IPS-NIHi7 (cell line): ENCODE results near the gene KLHDC7B.

Experiments
- DNase-seq: peaks from one replicate; pipeline ENCODE4 v3.0.0; 2012; ENCODE audit warnings: mixed read lengths; ENCODE audit errors: extremely low spot score

The KLHDC7B gene

GRCh38 chr22:50548040-50548920, 2.6 kb downstream of the KLHDC7B start:
- DNase-seq, result no peak

GRCh38 chr22:50548921-50549790, 3.5 kb downstream of the KLHDC7B start:
- DNase-seq, result no peak

DNA sequence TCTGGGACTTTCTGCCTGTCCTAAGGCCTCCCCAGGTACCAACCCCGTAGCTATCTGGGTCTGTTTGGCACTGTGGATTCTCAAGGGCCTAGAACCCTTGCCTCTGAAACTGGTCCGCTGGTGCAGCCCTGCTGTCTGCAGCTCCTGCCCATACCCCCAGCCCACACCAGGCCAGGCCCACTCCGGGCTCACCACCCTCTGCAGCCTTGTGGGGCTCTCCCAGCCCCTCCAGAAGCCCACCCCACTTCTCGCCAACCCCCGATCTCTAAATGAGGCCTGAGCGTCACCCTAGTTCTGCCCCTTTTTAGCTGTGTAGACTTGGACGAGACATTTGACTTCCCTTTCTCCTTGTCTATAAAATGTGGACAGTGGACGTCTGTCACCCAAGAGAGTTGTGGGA, 4.7 kb downstream of the KLHDC7B start:
- no peak for DNase-seq

GRCh38 chr22:50551160-50551752, 5.6 kb downstream of the KLHDC7B start:
- no peak for DNase-seq

GRCh38 chr22:50553310-50553709, 7.6 kb downstream of the KLHDC7B start:
- no peak for DNase-seq

GRCh38 chr22:50556703-50557102, 11.0 kb downstream of the KLHDC7B start:
- DNase-seq, result no peak

- no peak for DNase-seq
These were observed 14.3 kb downstream of the KLHDC7B start for GRCh38 chr22:50560034-50560433.

GRCh38 chr22:50561401-50562358, 16.0 kb downstream of the KLHDC7B start:
- no peak for DNase-seq

DNA sequence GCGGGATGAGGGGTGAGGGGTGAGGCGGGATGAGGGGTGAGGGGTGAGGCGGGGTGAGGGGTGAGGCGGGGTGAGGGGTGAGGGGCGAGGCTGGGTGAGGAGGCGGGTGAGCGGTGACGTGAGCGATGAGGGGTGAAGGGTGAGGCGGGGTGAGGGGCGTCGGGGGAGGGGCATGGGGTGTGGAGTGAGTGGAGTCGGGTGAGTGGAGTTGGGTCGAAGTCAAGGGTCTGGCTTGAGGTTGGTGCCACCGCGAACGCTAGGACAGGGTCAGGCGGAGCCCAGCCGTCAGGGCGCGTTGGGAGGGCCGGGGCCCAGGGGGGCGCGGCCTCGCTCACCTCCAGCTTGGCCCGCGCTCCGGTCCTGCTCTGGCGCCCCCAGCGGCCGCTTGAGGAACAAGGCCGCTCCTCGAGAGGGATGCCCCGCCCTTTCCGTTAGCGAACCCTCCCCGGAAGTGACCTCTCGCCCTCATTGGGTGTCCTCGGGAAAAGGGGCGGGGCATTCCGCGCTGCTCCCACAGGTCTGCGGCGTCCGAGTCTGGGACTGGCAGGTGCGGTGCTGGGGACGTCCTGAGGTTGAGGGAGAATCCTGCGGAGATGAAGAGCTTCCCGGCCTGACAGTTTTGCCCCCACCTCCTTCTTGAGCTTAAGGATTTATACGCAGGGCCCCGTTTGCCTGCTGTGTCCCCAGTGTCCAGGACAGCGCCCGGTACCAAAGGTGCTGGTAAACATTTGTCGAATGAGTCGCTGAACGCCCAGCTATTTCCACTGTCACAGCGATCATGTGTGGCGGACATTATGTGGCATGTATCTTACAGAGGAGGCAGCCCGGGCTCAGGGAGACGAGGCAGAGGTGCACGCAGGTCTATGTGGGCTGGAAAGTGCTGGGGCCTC, 17.1 kb downstream of the KLHDC7B start, which contains the start of gene SYCE3:
Gene SYCE3 (minus strand): TSS at position 397 of the 890 bp plus-strand sequence. CDS start 6,514 bp downstream, outside the sequence.
- peak; percentile 97 for DNase-seq

- no peak for DNase-seq
These were observed 17.9 kb downstream of the KLHDC7B start for GRCh38 chr22:50563413-50564160.

GRCh38 chr22:50564289-50564688, 18.6 kb downstream of the KLHDC7B start:
- no peak for DNase-seq

DNA sequence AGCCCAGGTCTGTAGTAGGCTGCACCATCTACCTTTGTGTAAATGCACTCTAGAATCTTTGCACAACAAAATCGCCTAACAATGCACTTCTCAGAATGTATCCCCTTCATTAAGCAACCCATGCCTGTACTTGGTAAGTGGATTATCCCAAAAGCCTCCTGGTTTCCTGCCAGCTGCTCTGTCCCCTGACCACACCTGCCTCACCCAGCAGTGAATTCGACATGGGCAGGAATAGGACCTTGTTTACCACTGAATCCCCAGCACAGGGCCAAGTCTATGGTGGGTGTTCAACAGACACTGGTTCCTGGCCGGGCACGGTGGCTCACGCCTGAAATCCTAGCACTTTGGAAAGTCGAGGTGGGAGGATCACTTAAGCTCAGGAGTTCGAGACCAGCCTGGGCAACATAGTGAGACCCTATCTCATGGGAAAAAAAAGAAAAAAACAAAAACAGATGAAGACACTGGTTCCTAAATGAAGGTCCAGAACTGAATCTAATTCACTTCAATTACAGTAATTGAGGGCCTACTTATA, 22.1 kb downstream of the KLHDC7B start:
- DNase-seq, result no peak

DNA sequence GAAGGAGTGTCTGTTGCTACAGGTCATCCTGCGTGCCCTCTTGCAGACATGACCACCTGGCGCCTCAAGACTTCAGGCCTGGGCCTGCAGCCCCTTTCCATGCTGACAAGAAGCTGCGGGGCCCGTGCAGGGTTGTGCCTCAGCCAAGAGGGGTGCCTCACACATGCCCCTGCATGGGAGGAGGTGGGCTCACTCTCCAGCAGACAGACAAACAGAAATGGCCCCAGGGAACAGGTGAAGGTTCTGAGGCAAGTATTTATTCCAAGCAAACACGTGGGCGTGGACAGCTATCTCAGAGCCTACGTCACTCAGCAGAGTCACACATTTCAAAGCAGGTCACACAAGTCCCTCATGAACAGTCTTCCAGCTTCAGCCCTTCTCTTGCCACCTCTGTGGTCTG, 22.9 kb downstream of the KLHDC7B start:
- DNase-seq, result no peak

DNA sequence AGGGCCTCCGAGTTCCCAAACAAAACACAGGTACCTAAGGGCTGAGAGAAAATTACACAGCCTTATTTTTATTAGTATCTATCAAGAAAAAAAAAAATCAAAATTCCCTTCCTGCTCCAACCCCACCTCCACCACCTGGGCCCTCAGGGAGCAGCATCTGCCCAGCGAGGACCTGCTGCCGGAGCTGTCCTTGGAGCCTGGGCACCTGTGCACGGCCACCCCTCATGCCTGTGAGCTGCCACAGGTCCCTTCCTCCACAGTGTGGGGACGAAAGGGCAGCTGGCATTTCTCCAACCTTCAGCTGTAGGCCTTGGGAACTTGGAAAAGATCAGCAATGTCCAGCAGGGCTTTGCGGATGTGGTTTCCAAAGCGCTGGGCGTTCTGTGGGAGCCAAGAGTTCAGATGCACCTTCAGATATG, 23.4 kb downstream of the KLHDC7B start:
- no peak for DNase-seq

- no peak for DNase-seq
These were observed 24.3 kb downstream of the KLHDC7B start for GRCh38 chr22:50569896-50570535.

DNA sequence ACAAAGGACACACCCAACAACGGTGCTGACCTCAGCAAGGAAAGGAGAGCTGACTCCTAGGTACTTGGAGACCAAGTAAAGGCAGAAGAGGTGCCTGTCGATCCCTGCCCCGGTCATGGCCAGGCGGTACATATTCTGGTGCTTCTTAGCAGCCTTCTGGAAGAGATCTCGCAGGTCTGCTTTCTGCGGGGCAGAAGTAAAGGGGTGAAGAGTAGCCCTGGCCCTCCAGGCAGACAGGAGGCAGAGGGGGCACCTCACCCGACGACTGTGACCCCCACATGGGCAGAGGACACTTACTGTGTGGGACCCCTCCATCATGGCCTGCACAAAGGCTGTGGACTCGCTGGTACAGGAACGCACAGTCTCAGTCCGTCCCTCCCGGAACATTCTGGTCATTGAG, 25.2 kb downstream of the KLHDC7B start:
- DNase-seq, result no peak

DNA sequence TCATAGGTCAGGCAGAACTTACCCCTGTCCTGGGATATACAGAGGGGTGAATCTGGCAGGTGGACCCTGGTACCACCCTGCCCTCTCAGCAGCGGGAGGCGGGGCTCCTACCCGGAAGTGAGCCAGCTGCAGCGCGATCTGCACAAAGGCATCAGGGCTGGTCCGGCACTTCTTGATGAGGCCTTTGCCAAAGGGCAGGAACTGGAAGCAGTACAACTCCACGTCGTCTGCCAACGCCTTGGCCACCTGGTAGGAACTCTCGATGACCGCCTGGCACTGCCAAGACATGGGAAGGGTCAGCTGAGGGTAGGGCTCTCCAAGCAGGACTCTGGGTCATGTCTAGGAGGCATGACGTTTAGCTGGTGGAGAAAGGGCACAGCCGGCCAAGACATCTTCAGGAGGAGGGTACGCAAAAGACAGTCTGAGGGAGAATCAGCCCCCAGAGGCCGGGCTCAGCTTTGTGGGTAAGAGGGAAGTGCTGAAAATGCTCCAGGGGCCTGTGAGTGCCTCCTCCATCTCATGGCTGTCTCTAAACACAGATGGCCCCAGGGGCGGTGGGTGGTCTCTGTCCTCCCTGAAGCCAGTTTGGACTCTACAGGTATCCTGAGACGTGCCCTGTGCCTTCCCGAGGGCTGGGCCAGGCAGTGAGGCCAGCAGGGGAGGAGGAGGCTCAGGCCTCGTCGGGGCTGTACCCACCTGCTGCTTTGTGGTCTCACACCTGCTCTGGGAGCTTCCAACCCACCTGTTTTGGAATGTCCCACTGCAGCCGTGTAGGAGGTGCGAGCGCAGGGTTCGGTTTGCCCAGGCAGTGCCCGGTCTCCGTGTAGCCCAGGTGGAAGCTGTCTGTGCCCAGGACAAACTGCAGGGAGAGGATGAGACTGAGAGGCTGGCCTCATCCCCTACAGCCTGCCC, 25.8 kb downstream of the KLHDC7B start:
- no peak for DNase-seq
